Spleen (tissue), 11 donors: ENCODE data around the gene MBLAC1. TPM values are rescaled to one million over a fixed set of nuclear protein-coding genes. Genes with fewer than 3 reads are reported as not detected.

ENCODE experiments used
- DNase-seq: peaks from one replicate; pipeline ENCODE4 v3.0.0-alpha.2; 2020
- H3K27ac ChIP-seq, 8 donors: fragments of 200-600 bp; sonication (generic) in 7 of 8; 1 replicate in 4 of 8; 2 replicates in 4 of 8; pipeline versions ENCODE4 v1.5.0 to v1.8.0; 2016 to 2021; ENCODE audit warnings: inconsistent platforms in 4 of 8, mild to moderate bottlenecking in 4 of 8, moderate library complexity in 1 of 8
- H3K27me3 ChIP-seq, 7 donors: fragments of 200-600 bp; sonication (generic) in 6 of 7; replicated peaks in 1 of 7; 1 replicate in 4 of 7; 2 replicates in 3 of 7; pipeline versions ENCODE4 v1.5.0 to v1.8.0; 2016 to 2021; ENCODE audit warnings: inconsistent platforms in 3 of 7, mild to moderate bottlenecking in 1 of 7
- H3K36me3 ChIP-seq, 6 donors: fragments of 200-600 bp; sonication (generic) in 5 of 6; 1 replicate in 4 of 6; 2 replicates in 2 of 6; pipeline versions ENCODE4 v1.5.0 to v1.8.0; 2016 to 2021; ENCODE audit warnings: inconsistent platforms in 2 of 6
- H3K4me1 ChIP-seq, 6 donors: fragments of 200-600 bp; sonication (generic) in 5 of 6; 1 replicate in 3 of 6; 2 replicates in 3 of 6; pipeline versions ENCODE4 v1.5.0 to v1.8.0; 2016 to 2021; ENCODE audit warnings: inconsistent platforms in 3 of 6
- H3K4me3 ChIP-seq, 8 donors: fragments of 200-600 bp; sonication (generic) in 7 of 8; 1 replicate in 4 of 8; 2 replicates in 4 of 8; pipeline versions ENCODE4 v1.5.0 to v1.8.0; 2016 to 2021; ENCODE audit warnings: inconsistent platforms in 4 of 8, mild to moderate bottlenecking in 4 of 8, moderate library complexity in 2 of 8
- H3K9me3 ChIP-seq, 8 donors: fragments of 200-600 bp; sonication (generic) in 7 of 8; 1 replicate in 4 of 8; 2 replicates in 4 of 8; pipeline versions ENCODE4 v1.5.0 to v1.8.0; 2016 to 2021; ENCODE audit warnings: inconsistent platforms in 4 of 8
- POLR2A ChIP-seq, 3 donors: fragments of 450-650 bp; IDR thresholded peaks; one replicate each; pipeline ENCODE4 v1.5.1; 2017; ENCODE audit warnings: antibody characterized with exemption in 3 of 3, mild to moderate bottlenecking in 1 of 3
- POLR2AphosphoS5 ChIP-seq, 3 donors: sonication (generic); formaldehyde crosslinking; IDR thresholded peaks; one replicate each; pipeline ENCODE4 v1.5.1; 2017; ENCODE audit warnings: antibody characterized with exemption in 3 of 3
- WGBS, 5 donors: extraction: QIAGEN DNeasy Blood & Tissue Kit in 3 of 5; methylation state at CpG; one replicate each; pipeline versions ENCODE4 v1.1.5 to v1.1.7; 2013 to 2018; 5-methylcytosine and 5-hydroxymethylcytosine counted together
- intact Hi-C: fragments of 100-400 bp; cut with DNase I; formaldehyde crosslinking; loops from one replicate; pipeline ENCODE4 v1.15.0; 2023; ENCODE audit warnings: low total_unique reads
- polyA plus RNA-seq, 3 donors: library from polyadenylated mRNA; stranded (reverse); fragments of 200-250 nt; gene quantifications; one replicate each; pipeline ENCODE4 v1.2.1, GENCODE V29; 2013
- total RNA-seq, 7 donors: library from RNA; depleted of rRNA in 3 of 7; stranded (reverse); fragments of >200 nt in 3 of 7; fragmentation: NEBNext Ultra II Directional in 4 of 7; extraction: Animal tissue kit (Norgen Biotek cat#: 25700) in 4 of 7; gene quantifications; one replicate each; pipeline versions ENCODE4 v1.1.0 to v1.2.1, GENCODE V29; 2016 to 2021
- TF ChIP-seq, protein P1 (sequence below), 11 experiments: fragments of 200-600 bp in 7 of 11; fragments of 450-650 bp in 4 of 11; sonication (generic) in 4 of 11; IDR thresholded peaks in 8 of 11; conservative IDR thresholded peaks in 3 of 11; 1 replicate in 7 of 11; 2 replicates in 4 of 11; pipeline versions ENCODE4 v1.4.0 to v1.8.0; 2016 to 2021; ENCODE audit warnings: antibody characterized with exemption in 11 of 11, inconsistent platforms in 4 of 11, mild to moderate bottlenecking in 1 of 11
- donor health status: healthy with polysubstance abuse.
- donor health status: DM: no; HTN: no; CAD: no; lungs with moderate emphysema.
- donor health status: DM: no; HTN: no; CAD: no.
- donor health status: Bipolar disorder and iron deficiency.
- donor health status: healthy.
- donor health status: DM: no; HTN: no; CAD: no.
- donor health status: DM: yes; HTN: yes; CAD: no.

MBLAC1 gene
- total and polyA plus RNA-seq, 10 donors = 1.7 to 4.4 (median 2.2) TPM

DNA sequence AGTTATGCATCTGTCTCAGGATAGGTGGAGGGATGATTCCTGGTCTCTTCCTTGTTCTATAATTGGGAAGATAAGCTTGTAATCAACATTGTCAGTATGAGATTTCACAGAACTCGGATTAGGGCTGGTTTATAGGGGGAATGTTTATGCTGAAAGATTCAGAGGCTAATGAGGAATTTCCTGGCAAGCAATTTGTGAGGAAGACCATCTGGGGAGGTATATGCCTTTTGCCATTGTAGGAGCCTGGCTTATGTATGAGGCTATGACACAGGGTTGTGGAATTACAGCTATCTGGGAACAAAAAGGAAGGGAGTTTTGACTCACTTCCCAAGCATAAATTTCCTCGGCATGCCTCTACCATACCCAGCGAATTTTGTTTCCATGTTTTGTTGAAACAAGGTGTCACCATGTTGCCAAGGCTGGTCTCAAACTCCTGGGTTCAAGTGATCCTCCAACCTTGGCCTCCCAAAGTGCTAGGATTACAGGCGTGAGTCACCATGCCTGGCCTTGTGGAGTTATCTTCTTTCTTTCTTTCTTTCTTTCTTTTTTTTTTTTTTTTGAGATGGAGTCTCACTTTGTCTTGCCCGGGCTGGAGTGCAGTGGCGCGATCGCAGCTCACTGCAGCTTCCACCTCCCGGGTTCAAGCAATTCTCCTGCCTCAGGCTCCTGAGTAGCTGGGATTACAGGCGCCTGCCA lies 39.6 kb upstream of the MBLAC1 start:
- TF ChIP-seq POLR2AphosphoS5 (IDR thresholded peaks at IDR 0.05) = no peak
- no peak for TF ChIP-seq POLR2A (IDR thresholded peaks at IDR 0.05)
- TF ChIP-seq, protein P1, sequence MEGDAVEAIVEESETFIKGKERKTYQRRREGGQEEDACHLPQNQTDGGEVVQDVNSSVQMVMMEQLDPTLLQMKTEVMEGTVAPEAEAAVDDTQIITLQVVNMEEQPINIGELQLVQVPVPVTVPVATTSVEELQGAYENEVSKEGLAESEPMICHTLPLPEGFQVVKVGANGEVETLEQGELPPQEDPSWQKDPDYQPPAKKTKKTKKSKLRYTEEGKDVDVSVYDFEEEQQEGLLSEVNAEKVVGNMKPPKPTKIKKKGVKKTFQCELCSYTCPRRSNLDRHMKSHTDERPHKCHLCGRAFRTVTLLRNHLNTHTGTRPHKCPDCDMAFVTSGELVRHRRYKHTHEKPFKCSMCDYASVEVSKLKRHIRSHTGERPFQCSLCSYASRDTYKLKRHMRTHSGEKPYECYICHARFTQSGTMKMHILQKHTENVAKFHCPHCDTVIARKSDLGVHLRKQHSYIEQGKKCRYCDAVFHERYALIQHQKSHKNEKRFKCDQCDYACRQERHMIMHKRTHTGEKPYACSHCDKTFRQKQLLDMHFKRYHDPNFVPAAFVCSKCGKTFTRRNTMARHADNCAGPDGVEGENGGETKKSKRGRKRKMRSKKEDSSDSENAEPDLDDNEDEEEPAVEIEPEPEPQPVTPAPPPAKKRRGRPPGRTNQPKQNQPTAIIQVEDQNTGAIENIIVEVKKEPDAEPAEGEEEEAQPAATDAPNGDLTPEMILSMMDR (IDR thresholded peaks at IDR 0.05 in 8 of 11, conservative IDR thresholded peaks at IDR 0.05 in 3 of 11) = no peak
- Histone ChIP-seq H3K27me3 (no peaks in the 10 kb centered on the region), H3K9me3 (no peaks in the 10 kb centered on the region), H3K4me3 (no peak overlapping the region), H3K36me3 (peaks cover 3 to 24% (median 21%) of the 10 kb centered on the region in 6 donors), H3K27ac (peak overlapping the region in 5 of 8 donors; percentile 15 to 94 (median 90)), H3K4me1 (peaks cover 23 to 60% (median 37%) of the 10 kb centered on the region in 6 donors)
- 87 to 92% (median 87%) methylated on average over 10 of the region's 10 CpGs for WGBS, 5 donors
- DNase-seq = no peak
- intact Hi-C loops = no loop called here

DNA sequence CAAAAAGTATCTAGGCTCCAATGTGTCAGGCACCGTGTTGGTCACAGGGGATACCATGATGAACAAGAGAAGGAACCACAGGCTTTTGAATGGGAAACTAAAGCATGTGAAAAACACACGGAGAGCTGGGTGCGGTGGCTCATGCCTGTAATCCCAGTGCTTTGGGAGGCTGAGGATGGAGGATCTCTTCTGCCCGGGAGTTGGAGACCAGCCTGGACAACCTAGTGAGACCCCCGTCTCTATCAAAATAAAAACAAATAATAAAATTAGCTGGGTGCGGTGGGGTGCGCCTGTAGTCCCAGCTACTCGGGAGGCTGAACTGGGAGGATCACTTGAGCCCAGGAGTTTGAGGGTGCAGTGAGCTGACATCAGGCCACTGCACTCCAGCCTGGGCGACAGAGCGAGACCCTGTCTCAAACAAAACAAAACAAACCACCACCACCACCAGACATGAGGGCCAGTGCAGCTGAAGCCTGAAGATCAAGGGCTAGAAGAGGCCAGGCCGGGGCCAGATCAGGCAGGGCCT lies 38.6 kb upstream of the MBLAC1 start:
- intact Hi-C loops = no loop called here
- Histone ChIP-seq H3K4me1 (peaks cover 15 to 60% (median 29%) of the 10 kb centered on the region in 6 donors), H3K27me3 (no peaks in the 10 kb centered on the region), H3K27ac (peak overlapping the region; percentile 76 to 94 (median 90)), H3K4me3 (peak overlapping the region; percentile 58 to 97 (median 77)), H3K9me3 (no peaks in the 10 kb centered on the region), H3K36me3 (peaks cover 3 to 33% (median 31%) of the 10 kb centered on the region in 6 donors)
- DNase-seq = peak; percentile 74
- WGBS, 5 donors = 73 to 84% (median 78%) methylated on average over 10 to 11 of the region's 11 CpGs
- TF ChIP-seq, protein P1 (IDR thresholded peaks at IDR 0.05 in 8 of 11, conservative IDR thresholded peaks at IDR 0.05 in 3 of 11) = no peak
- no peak for TF ChIP-seq POLR2AphosphoS5 (IDR thresholded peaks at IDR 0.05)
- no peak for TF ChIP-seq POLR2A (IDR thresholded peaks at IDR 0.05)

DNA sequence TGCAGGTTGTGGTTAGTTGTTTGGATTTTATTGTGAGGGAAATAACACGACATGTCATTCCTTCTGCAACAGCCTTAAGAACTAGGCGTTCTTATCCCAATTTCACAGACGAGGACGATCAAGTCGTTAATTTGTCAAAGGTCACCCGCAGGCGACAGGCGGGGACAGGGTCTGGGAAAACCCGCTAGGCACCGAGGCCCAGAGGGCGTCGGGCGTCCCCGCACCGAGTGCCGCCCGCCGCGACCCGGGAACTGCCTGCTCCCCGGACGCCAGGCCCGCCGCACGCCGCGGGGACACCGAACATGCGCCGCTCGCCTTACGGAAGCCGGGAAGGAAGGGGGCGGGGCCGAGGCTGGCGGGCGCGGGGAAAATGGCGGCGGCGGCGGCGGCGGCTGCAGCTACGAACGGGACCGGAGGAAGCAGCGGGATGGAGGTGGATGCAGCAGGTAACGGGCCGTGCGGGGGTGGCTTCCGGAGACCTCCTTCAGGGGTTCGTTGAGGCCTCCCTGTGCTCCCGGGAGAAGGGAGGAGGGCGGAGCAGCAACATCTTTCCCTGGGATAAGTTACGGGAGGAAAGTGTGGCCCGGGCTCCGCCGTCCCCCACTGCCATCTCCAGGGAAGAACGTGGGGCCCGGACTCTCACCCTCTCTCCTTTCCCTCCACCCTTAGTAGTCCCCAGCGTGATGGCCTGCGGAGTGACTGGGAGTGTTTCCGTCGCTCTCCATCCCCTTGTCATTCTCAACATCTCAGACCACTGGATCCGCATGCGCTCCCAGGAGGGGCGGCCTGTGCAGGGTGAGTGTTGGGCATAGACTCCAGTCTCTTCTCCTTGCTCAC lies 37.9 kb upstream of the MBLAC1 start, which contains the start of gene COPS6:
Gene COPS6, plus strand, starts transcription at position 349 of the 837 bp plus-strand sequence. Its CDS starts 22 bp downstream, at position 371.
- no peaks in the 10 kb centered on the region for H3K27me3 ChIP-seq
- peak within 1 kb of the TSS; percentile 76 to 94 (median 90) for H3K27ac ChIP-seq
- intact Hi-C loops = no loop called here
- peak; percentile 96 for DNase-seq
- peak within 1 kb of the TSS; percentile 58 to 97 (median 77) for H3K4me3 ChIP-seq
- TF ChIP-seq, protein P1 (IDR thresholded peaks at IDR 0.05 in 8 of 11, conservative IDR thresholded peaks at IDR 0.05 in 3 of 11) = peak in 1 of 11 experiments; percentile 14
- TF ChIP-seq POLR2AphosphoS5 (IDR thresholded peaks at IDR 0.05) (peak; percentile 96 to 98 (median 97)), POLR2A (IDR thresholded peaks at IDR 0.05) (peak in 2 of 3 donors; percentile 67 to 87)
- H3K36me3 ChIP-seq = peaks cover 3 to 40% (median 38%) of the 10 kb centered on the region in 6 donors
- H3K9me3 ChIP-seq = no peaks in the 10 kb centered on the region
- peaks cover 15 to 66% (median 29%) of the 10 kb centered on the region in 6 donors for H3K4me1 ChIP-seq
- 0 to 1% (median 0%) methylated on average over 37 to 68 of the region's 68 CpGs for WGBS, 5 donors
